ENCODE results near the gene EGFL7. TPM values are rescaled to one million over a fixed set of nuclear protein-coding genes. Genes with fewer than 3 reads are reported as not detected.
A peak's percentile ranks its signal among the peaks of the same experiment; 100 is the strongest.
"Not testable (repeated sequence)": the region's sequence is repeated elsewhere in the genome, so short reads cannot be mapped to it uniquely, and the experiment has no call there.

EGFL7 gene
- polyA plus RNA-seq, 3 donors, result 1.3 to 2.8 (median 2.2) TPM

DNA sequence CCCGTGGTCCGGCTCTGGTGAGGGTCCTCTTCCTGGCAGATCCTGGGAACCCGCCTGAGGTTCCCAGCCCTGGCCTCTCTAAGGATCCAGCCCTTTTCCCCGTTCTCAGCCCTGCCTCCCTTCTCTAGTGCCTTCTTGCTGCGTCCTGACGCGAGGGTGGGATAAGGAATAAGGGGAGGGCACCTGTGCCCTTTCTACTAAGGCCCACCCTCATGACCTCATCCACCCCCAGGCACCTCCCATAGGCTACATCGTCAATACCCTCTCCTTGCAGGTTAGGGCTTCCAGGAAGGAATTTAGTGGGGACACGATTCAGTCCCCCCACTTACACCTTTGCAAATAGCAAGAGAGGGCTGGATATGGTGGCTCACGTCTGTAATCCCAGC is 38.9 kb downstream of the EGFL7 start:
- no peak for DNase-seq
- WGBS (ENCODE audit: insufficient coverage), result 0% methylated on average over 2 of the region's 10 CpGs
- Histone ChIP-seq H3K9ac (ENCODE audit: insufficient read depth, low read length, poor library complexity, severe bottlenecking) (peak overlapping the region; percentile 63), H3K27ac (ENCODE audit: low read depth in 1 of 2, low read length in 2 of 2) (peak overlapping the region; percentile 50 to 86), H3K4me3 (replicated peaks in 1 of 3; ENCODE audit: low read depth in 2 of 3, low read length in 3 of 3) (peak overlapping the region in 1 of 3 experiments; percentile 55), H3K36me3 (replicated peaks in 1 of 2; ENCODE audit: control insufficient read depth in 1 of 2, insufficient read depth in 2 of 2, low read length in 2 of 2) (no peaks in the 10 kb centered on the region), H3K9me3 (replicated peaks in 1 of 2; ENCODE audit: control insufficient read depth in 1 of 2, insufficient read depth in 1 of 2, low read length in 2 of 2) (no peaks in the 10 kb centered on the region), H3K27me3 (ENCODE audit: control insufficient read depth in 2 of 2, insufficient read depth in 2 of 2, low read length in 2 of 2) (peaks cover 2 to 15% of the 10 kb centered on the region in 2 donors), H3K4me2 (replicated peaks; ENCODE audit: extremely low read depth, low read length, poor library complexity, severe bottlenecking) (peak overlapping the region; percentile 66), H3K4me1 (ENCODE audit: control insufficient read depth in 1 of 2, insufficient read depth in 2 of 2, low read length in 2 of 2) (peaks cover 66 to 73% of the 10 kb centered on the region in 2 donors), H4K20me1 (ENCODE audit: insufficient read depth, low read length) (no peaks in the 10 kb centered on the region), H3K79me2 (ENCODE audit: insufficient read depth, low read length) (no peaks in the 10 kb centered on the region), H2AFZ (ENCODE audit: insufficient read depth, low read depth, low read length, poor library complexity, severe bottlenecking) (peak overlapping the region; percentile 62)
- Mint-ChIP-seq H3K4me1 (peaks cover 71% of the 10 kb centered on the region), H3K4me3 (peak overlapping the region; percentile 73 to 87), H3K36me3 (peaks cover 0 to 4% of the 10 kb centered on the region in 2 donors), H3K27me3 (ENCODE audit: low read depth in 3 of 3) (peaks cover 14 to 34% (median 20%) of the 10 kb centered on the region in 3 donors), H3K27ac (peak overlapping the region; percentile 87 to 94 (median 92)), H3K9me3 (peaks cover 0 to 7% (median 0%) of the 10 kb centered on the region in 7 donors)
- TF ChIP-seq CTCF (IDR thresholded peaks at IDR 0.05), result no peak
- intact Hi-C loops (cut with micrococcal nuclease), result loop anchor here in 1 of 2 donors (10.0 kb wide), 1 partner anchor 747 kb away; no protein-coding TSS in a partner anchor

- TF ChIP-seq CTCF (IDR thresholded peaks at IDR 0.05), result no peak
- Histone ChIP-seq H3K4me2 (replicated peaks; ENCODE audit: extremely low read depth, low read length, poor library complexity, severe bottlenecking) (peak overlapping the region; percentile 1), H3K27ac (ENCODE audit: low read depth in 1 of 2, low read length in 2 of 2) (no peak overlapping the region), H3K9ac (ENCODE audit: insufficient read depth, low read length, poor library complexity, severe bottlenecking) (no peak overlapping the region), H4K20me1 (ENCODE audit: insufficient read depth, low read length) (no peaks in the 10 kb centered on the region), H3K4me3 (replicated peaks in 1 of 3; ENCODE audit: low read depth in 2 of 3, low read length in 3 of 3) (no peak overlapping the region), H3K4me1 (ENCODE audit: control insufficient read depth in 1 of 2, insufficient read depth in 2 of 2, low read length in 2 of 2) (peaks cover 51 to 59% of the 10 kb centered on the region in 2 donors), H3K9me3 (replicated peaks in 1 of 2; ENCODE audit: control insufficient read depth in 1 of 2, insufficient read depth in 1 of 2, low read length in 2 of 2) (no peaks in the 10 kb centered on the region), H3K27me3 (ENCODE audit: control insufficient read depth in 2 of 2, insufficient read depth in 2 of 2, low read length in 2 of 2) (peaks cover 2 to 15% of the 10 kb centered on the region in 2 donors), H2AFZ (ENCODE audit: insufficient read depth, low read depth, low read length, poor library complexity, severe bottlenecking) (no peak overlapping the region), H3K36me3 (replicated peaks in 1 of 2; ENCODE audit: control insufficient read depth in 1 of 2, insufficient read depth in 2 of 2, low read length in 2 of 2) (no peaks in the 10 kb centered on the region), H3K79me2 (ENCODE audit: insufficient read depth, low read length) (no peaks in the 10 kb centered on the region)
- Mint-ChIP-seq H3K4me3 (peak overlapping the region in 1 of 2 donors; percentile 26), H3K4me1 (peaks cover 57% of the 10 kb centered on the region), H3K27ac (peak overlapping the region in 6 of 7 donors; percentile 27 to 80 (median 61)), H3K27me3 (ENCODE audit: low read depth in 3 of 3) (peaks cover 14 to 37% (median 22%) of the 10 kb centered on the region in 3 donors), H3K9me3 (peaks cover 0 to 7% (median 0%) of the 10 kb centered on the region in 7 donors), H3K36me3 (peaks cover 0 to 4% of the 10 kb centered on the region in 2 donors)
- intact Hi-C loops (cut with micrococcal nuclease), result loop anchor here in 1 of 2 donors (10.0 kb wide), 1 partner anchor 749 kb away; no protein-coding TSS in a partner anchor
- 22% methylated on average over 8 of the region's 12 CpGs for WGBS (ENCODE audit: insufficient coverage)
- peak; percentile 41 to 49 (median 46) for DNase-seq
Measured at GRCh38 chr9:136703276-136703860, 40.7 kb downstream of the EGFL7 start.

DNA sequence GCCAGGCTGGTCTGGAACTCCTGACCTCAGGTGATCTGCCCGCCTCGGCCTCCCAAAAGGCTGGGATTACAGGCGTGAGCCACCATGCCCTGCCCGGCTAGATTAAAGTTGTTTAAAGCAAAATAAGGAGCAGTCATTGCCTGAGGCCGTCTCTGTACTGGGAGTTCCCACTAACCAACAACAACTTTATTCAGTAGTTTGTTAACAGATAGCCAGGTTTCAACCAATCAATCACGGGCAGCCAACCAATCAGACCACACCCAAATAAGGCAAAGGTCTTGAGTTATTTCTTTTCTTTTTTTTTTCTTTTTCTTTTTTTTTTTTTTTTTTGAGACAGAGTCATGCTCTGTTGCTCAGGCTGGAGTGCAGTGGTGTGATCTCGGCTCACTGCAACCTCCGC is 42.0 kb downstream of the EGFL7 start:
- H3K36me3 ChIP-seq (replicated peaks in 1 of 2; ENCODE audit: control insufficient read depth in 1 of 2, insufficient read depth in 2 of 2, low read length in 2 of 2); H3K27ac ChIP-seq (ENCODE audit: low read depth in 1 of 2, low read length in 2 of 2); H3K4me3 ChIP-seq (replicated peaks in 1 of 3; ENCODE audit: low read depth in 2 of 3, low read length in 3 of 3); H2AFZ ChIP-seq (ENCODE audit: insufficient read depth, low read depth, low read length, poor library complexity, severe bottlenecking); H3K9me3 ChIP-seq (replicated peaks in 1 of 2; ENCODE audit: control insufficient read depth in 1 of 2, insufficient read depth in 1 of 2, low read length in 2 of 2); H3K4me3 Mint-ChIP-seq; H3K4me2 ChIP-seq (replicated peaks; ENCODE audit: extremely low read depth, low read length, poor library complexity, severe bottlenecking); H3K27ac Mint-ChIP-seq; DNase-seq; H3K9me3 Mint-ChIP-seq; H4K20me1 ChIP-seq (ENCODE audit: insufficient read depth, low read length); H3K79me2 ChIP-seq (ENCODE audit: insufficient read depth, low read length); H3K9ac ChIP-seq (ENCODE audit: insufficient read depth, low read length, poor library complexity, severe bottlenecking); H3K36me3 Mint-ChIP-seq: not testable (repeated sequence)
- Histone ChIP-seq H3K4me1 (ENCODE audit: control insufficient read depth in 1 of 2, insufficient read depth in 2 of 2, low read length in 2 of 2) (peaks cover 38 to 45% of the 10 kb centered on the region in 2 donors), H3K27me3 (ENCODE audit: control insufficient read depth in 2 of 2, insufficient read depth in 2 of 2, low read length in 2 of 2) (peaks cover 2 to 15% of the 10 kb centered on the region in 2 donors)
- peaks cover 45% of the 10 kb centered on the region for H3K4me1 Mint-ChIP-seq
- H3K27me3 Mint-ChIP-seq (ENCODE audit: low read depth in 3 of 3), result peaks cover 15 to 44% (median 24%) of the 10 kb centered on the region in 3 donors
- intact Hi-C loops (cut with micrococcal nuclease), result loop anchor here in 1 of 2 donors (10.0 kb wide), 1 partner anchor 750 kb away; no protein-coding TSS in a partner anchor
- 100% methylated on average over 1 of the region's 8 CpGs for whole genome bisulfite sequencing (ENCODE audit: insufficient coverage)
